Measurements from ENCODE around the gene TAF12.
A peak's percentile ranks its signal among the peaks of the same experiment; 100 is the strongest.

TAF12 gene

GRCh38 chr1:28644494-28644893 lies 1.6 kb upstream of the TAF12 start:
- H2AFZ ChIP-seq (ENCODE audit: low read depth, low read length), result no peak overlapping the region
- H3K4me3 ChIP-seq (ENCODE audit: low read length), result peak overlapping the region; percentile 94
- H3K9me3 ChIP-seq (ENCODE audit: insufficient read depth, low read length), result no peaks in the 10 kb centered on the region
- peak overlapping the region; percentile 89 for H3K4me2 ChIP-seq (ENCODE audit: low read length)
- H3K27ac ChIP-seq (ENCODE audit: low read length), result peak overlapping the region; percentile 94; the same call in 1 of the 2 replicates
- peak overlapping the region; percentile 99; the same call in 1 of the 2 replicates for H3K9ac ChIP-seq (ENCODE audit: low read length)
- no peaks in the 10 kb centered on the region for H4K20me1 ChIP-seq (ENCODE audit: insufficient read depth, low read length)
- H3K4me1 ChIP-seq (ENCODE audit: low read length), result peaks cover 20% of the 10 kb centered on the region
- no peaks in the 10 kb centered on the region for H3K27me3 ChIP-seq (ENCODE audit: low read depth, low read length)
- H3K79me2 ChIP-seq (ENCODE audit: low read length), result peaks cover 28% of the 10 kb centered on the region
- TF ChIP-seq CTCF (IDR thresholded peaks at IDR 0.05; ENCODE audit: low read depth, low read length) (no peak), EZH2phosphoT487 (IDR thresholded peaks at IDR 0.05; ENCODE audit: low read depth) (no peak)
- H3K36me3 ChIP-seq (replicated peaks; ENCODE audit: low read depth, low read length), result no peaks in the 10 kb centered on the region

- Histone ChIP-seq H3K27me3 (ENCODE audit: low read depth, low read length) (no peaks in the 10 kb centered on the region), H3K4me2 (ENCODE audit: low read length) (peak overlapping the region; percentile 94), H3K4me3 (ENCODE audit: low read length) (peak overlapping the region; percentile 94), H3K9me3 (ENCODE audit: insufficient read depth, low read length) (no peaks in the 10 kb centered on the region), H3K36me3 (replicated peaks; ENCODE audit: low read depth, low read length) (no peaks in the 10 kb centered on the region), H3K79me2 (ENCODE audit: low read length) (peaks cover 28% of the 10 kb centered on the region), H2AFZ (ENCODE audit: low read depth, low read length) (peak overlapping the region; percentile 68), H3K27ac (ENCODE audit: low read length) (peak overlapping the region; percentile 67), H3K4me1 (ENCODE audit: low read length) (peaks cover 14% of the 10 kb centered on the region), H4K20me1 (ENCODE audit: insufficient read depth, low read length) (no peaks in the 10 kb centered on the region), H3K9ac (ENCODE audit: low read length) (peak overlapping the region; percentile 93)
- no peak for TF ChIP-seq CTCF (IDR thresholded peaks at IDR 0.05; ENCODE audit: low read depth, low read length)
- no peak for TF ChIP-seq EZH2phosphoT487 (IDR thresholded peaks at IDR 0.05; ENCODE audit: low read depth)
These were observed 616 bp downstream of the TAF12 start for GRCh38 chr1:28642056-28642846.

GRCh38 chr1:28640766-28641165 lies 2.1 kb downstream of the TAF12 start:
- Histone ChIP-seq H3K4me3 (ENCODE audit: low read length) (no peak overlapping the region), H3K4me2 (ENCODE audit: low read length) (no peak overlapping the region), H3K79me2 (ENCODE audit: low read length) (peaks cover 28% of the 10 kb centered on the region), H3K9ac (ENCODE audit: low read length) (no peak overlapping the region), H3K27ac (ENCODE audit: low read length) (no peak overlapping the region), H3K27me3 (ENCODE audit: low read depth, low read length) (no peaks in the 10 kb centered on the region), H2AFZ (ENCODE audit: low read depth, low read length) (no peak overlapping the region), H3K4me1 (ENCODE audit: low read length) (peaks cover 12% of the 10 kb centered on the region), H3K9me3 (ENCODE audit: insufficient read depth, low read length) (no peaks in the 10 kb centered on the region), H3K36me3 (replicated peaks; ENCODE audit: low read depth, low read length) (no peaks in the 10 kb centered on the region), H4K20me1 (ENCODE audit: insufficient read depth, low read length) (no peaks in the 10 kb centered on the region)
- no peak for TF ChIP-seq EZH2phosphoT487 (IDR thresholded peaks at IDR 0.05; ENCODE audit: low read depth)
- TF ChIP-seq CTCF (IDR thresholded peaks at IDR 0.05; ENCODE audit: low read depth, low read length), result no peak

- no peaks in the 10 kb centered on the region for H3K36me3 ChIP-seq (replicated peaks; ENCODE audit: low read depth, low read length)
- no peaks in the 10 kb centered on the region for H3K9me3 ChIP-seq (ENCODE audit: insufficient read depth, low read length)
- no peaks in the 10 kb centered on the region for H4K20me1 ChIP-seq (ENCODE audit: insufficient read depth, low read length)
- TF ChIP-seq CTCF (IDR thresholded peaks at IDR 0.05; ENCODE audit: low read depth, low read length) (no peak), EZH2phosphoT487 (IDR thresholded peaks at IDR 0.05; ENCODE audit: low read depth) (no peak)
- no peak overlapping the region for H2AFZ ChIP-seq (ENCODE audit: low read depth, low read length)
- no peak overlapping the region for H3K4me3 ChIP-seq (ENCODE audit: low read length)
- no peak overlapping the region for H3K9ac ChIP-seq (ENCODE audit: low read length)
- no peaks in the 10 kb centered on the region for H3K27me3 ChIP-seq (ENCODE audit: low read depth, low read length)
- peaks cover 9% of the 10 kb centered on the region for H3K4me1 ChIP-seq (ENCODE audit: low read length)
- H3K4me2 ChIP-seq (ENCODE audit: low read length), result no peak overlapping the region
- H3K79me2 ChIP-seq (ENCODE audit: low read length), result no peaks in the 10 kb centered on the region
- H3K27ac ChIP-seq (ENCODE audit: low read length), result no peak overlapping the region
These were observed 10.3 kb downstream of the TAF12 start for GRCh38 chr1:28632560-28632959.

Data from OCI-LY3 (cell line).